GM12892 (cell line): ENCODE results near the gene KIF6.

Experiments
- POLR2A ChIP-seq: IDR thresholded peaks from 2 replicates; pipeline ENCODE4 v1.6.1; 2011; ENCODE audit warnings: low read depth, low read length, control low read depth
- TAF1 ChIP-seq: IDR thresholded peaks from 2 replicates; pipeline ENCODE4 v1.6.1; 2011; ENCODE audit warnings: low read depth, mild to moderate bottlenecking, control low read depth, low read length, borderline replicate concordance

DNA sequence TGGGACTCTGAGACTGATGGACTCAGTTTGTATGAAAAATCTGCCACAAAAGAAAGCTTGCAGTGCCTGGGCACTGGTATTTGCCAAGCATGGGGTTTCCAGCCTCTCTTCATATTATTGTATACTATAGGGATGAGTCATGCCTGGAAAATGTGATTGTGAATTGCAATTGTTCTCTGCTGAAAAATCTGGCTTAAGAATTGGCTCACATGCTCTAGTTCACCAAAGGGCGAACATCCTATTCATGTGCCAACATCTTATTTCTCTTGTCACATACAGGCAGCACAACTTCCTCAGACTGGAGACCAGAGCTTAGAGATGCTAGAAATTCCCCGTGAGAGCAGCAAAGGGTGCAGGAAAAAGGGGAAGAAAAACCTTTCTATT lies 299.1 kb downstream of the KIF6 start:
- no peak for TF ChIP-seq TAF1
- TF ChIP-seq POLR2A = no peak
